ENCODE data around the gene MEF2A.
"Not testable (repeated sequence)": the region's sequence is repeated elsewhere in the genome, so short reads cannot be mapped to it uniquely, and the experiment has no call there.

Gene MEF2A

GRCh38 chr15:99729327-99729726, 163.5 kb downstream of the MEF2A start:
- Histone ChIP-seq H3K27ac (ENCODE audit: low read depth, low read length, severe bottlenecking) (no peak overlapping the region), H3K9me3 (ENCODE audit: control insufficient read depth, low read length) (peaks cover 12% of the 10 kb centered on the region), H3K36me3 (ENCODE audit: control insufficient read depth, insufficient read depth, low read length) (peaks cover 12% of the 10 kb centered on the region), H3K4me3 (ENCODE audit: extremely low read depth, insufficient read depth, low read length, poor library complexity, severe bottlenecking) (no peak overlapping the region), H3K4me1 (ENCODE audit: control insufficient read depth, insufficient read depth, low read length, poor library complexity, severe bottlenecking) (peaks cover 8% of the 10 kb centered on the region)
- WGBS, 2 experiments (ENCODE audit: insufficient coverage in 2 of 2), result 94 to 95% methylated on average over 8 to 10 of the region's 11 CpGs

- no peak overlapping the region for H3K4me3 ChIP-seq (ENCODE audit: extremely low read depth, insufficient read depth, low read length, poor library complexity, severe bottlenecking)
- peaks cover 12% of the 10 kb centered on the region for H3K36me3 ChIP-seq (ENCODE audit: control insufficient read depth, insufficient read depth, low read length)
- peaks cover 9% of the 10 kb centered on the region for H3K9me3 ChIP-seq (ENCODE audit: control insufficient read depth, low read length)
- WGBS, 2 experiments (ENCODE audit: insufficient coverage in 2 of 2), result 77 to 100% methylated on average over 1 to 3 of the region's 3 CpGs
- peaks cover 8% of the 10 kb centered on the region for H3K4me1 ChIP-seq (ENCODE audit: control insufficient read depth, insufficient read depth, low read length, poor library complexity, severe bottlenecking)
- no peak overlapping the region for H3K27ac ChIP-seq (ENCODE audit: low read depth, low read length, severe bottlenecking)
These were observed 164.1 kb downstream of the MEF2A start for GRCh38 chr15:99729920-99730319.

GRCh38 chr15:99731336-99732123, 165.7 kb downstream of the MEF2A start:
- WGBS, 2 experiments (ENCODE audit: insufficient coverage in 2 of 2), result 31 to 35% methylated on average over 18 to 20 of the region's 26 CpGs
- Histone ChIP-seq H3K36me3 (ENCODE audit: control insufficient read depth, insufficient read depth, low read length) (peaks cover 12% of the 10 kb centered on the region), H3K9me3 (ENCODE audit: control insufficient read depth, low read length) (no peaks in the 10 kb centered on the region), H3K4me3 (ENCODE audit: extremely low read depth, insufficient read depth, low read length, poor library complexity, severe bottlenecking) (peak overlapping the region; percentile 72), H3K4me1 (ENCODE audit: control insufficient read depth, insufficient read depth, low read length, poor library complexity, severe bottlenecking) (peaks cover 8% of the 10 kb centered on the region), H3K27ac (ENCODE audit: low read depth, low read length, severe bottlenecking) (no peak overlapping the region)

GRCh38 chr15:99732124-99732750, 166.5 kb downstream of the MEF2A start:
- no peaks in the 10 kb centered on the region for H3K9me3 ChIP-seq (ENCODE audit: control insufficient read depth, low read length)
- H3K4me1 ChIP-seq (ENCODE audit: control insufficient read depth, insufficient read depth, low read length, poor library complexity, severe bottlenecking), result peaks cover 8% of the 10 kb centered on the region
- H3K27ac ChIP-seq (ENCODE audit: low read depth, low read length, severe bottlenecking), result no peak overlapping the region
- peaks cover 7% of the 10 kb centered on the region for H3K36me3 ChIP-seq (ENCODE audit: control insufficient read depth, insufficient read depth, low read length)
- 18 to 20% methylated on average over 10 to 14 of the region's 18 CpGs for WGBS, 2 experiments (ENCODE audit: insufficient coverage in 2 of 2)
- H3K4me3 ChIP-seq (ENCODE audit: extremely low read depth, insufficient read depth, low read length, poor library complexity, severe bottlenecking), result peak overlapping the region; percentile 72

GRCh38 chr15:99732751-99733267, 167.0 kb downstream of the MEF2A start:
- H3K4me1 ChIP-seq (ENCODE audit: control insufficient read depth, insufficient read depth, low read length, poor library complexity, severe bottlenecking), result peaks cover 8% of the 10 kb centered on the region
- WGBS, 2 experiments (ENCODE audit: insufficient coverage in 2 of 2), result 0% methylated on average over 23 to 40 of the region's 46 CpGs
- H3K27ac ChIP-seq (ENCODE audit: low read depth, low read length, severe bottlenecking), result no peak overlapping the region
- no peaks in the 10 kb centered on the region for H3K9me3 ChIP-seq (ENCODE audit: control insufficient read depth, low read length)
- H3K36me3 ChIP-seq (ENCODE audit: control insufficient read depth, insufficient read depth, low read length), result peaks cover 7% of the 10 kb centered on the region
- H3K4me3 ChIP-seq (ENCODE audit: extremely low read depth, insufficient read depth, low read length, poor library complexity, severe bottlenecking), result peak overlapping the region; percentile 72

GRCh38 chr15:99733268-99734039, 167.7 kb downstream of the MEF2A start, which contains the start of gene LYSMD4:
TSS of gene LYSMD4 (minus strand) at chr15:99733437. CDS start at chr15:99731999, 1,438 bp downstream.
- 19% methylated on average over 61 of the region's 69 CpGs for WGBS, 2 experiments (ENCODE audit: insufficient coverage in 2 of 2)
- peak within 1 kb of the TSS; percentile 72 for H3K4me3 ChIP-seq (ENCODE audit: extremely low read depth, insufficient read depth, low read length, poor library complexity, severe bottlenecking)
- H3K27ac ChIP-seq (ENCODE audit: low read depth, low read length, severe bottlenecking), result peak within 1 kb of the TSS; percentile 34
- no peaks in the 10 kb centered on the region for H3K9me3 ChIP-seq (ENCODE audit: control insufficient read depth, low read length)
- H3K36me3 ChIP-seq (ENCODE audit: control insufficient read depth, insufficient read depth, low read length), result peaks cover 7% of the 10 kb centered on the region
- H3K4me1 ChIP-seq (ENCODE audit: control insufficient read depth, insufficient read depth, low read length, poor library complexity, severe bottlenecking), result peaks cover 8% of the 10 kb centered on the region

- not testable (repeated sequence) for H3K4me3 ChIP-seq (ENCODE audit: extremely low read depth, insufficient read depth, low read length, poor library complexity, severe bottlenecking); H3K4me1 ChIP-seq (ENCODE audit: control insufficient read depth, insufficient read depth, low read length, poor library complexity, severe bottlenecking)
- 94 to 100% methylated on average over 7 to 9 of the region's 13 CpGs for WGBS, 2 experiments (ENCODE audit: insufficient coverage in 2 of 2)
These were observed 168.2 kb downstream of the MEF2A start for GRCh38 chr15:99734040-99734291.

GRCh38 chr15:99734575-99734974, 168.8 kb downstream of the MEF2A start:
- Histone ChIP-seq H3K36me3 (ENCODE audit: control insufficient read depth, insufficient read depth, low read length) (no peaks in the 10 kb centered on the region), H3K4me1 (ENCODE audit: control insufficient read depth, insufficient read depth, low read length, poor library complexity, severe bottlenecking) (peaks cover 8% of the 10 kb centered on the region), H3K27ac (ENCODE audit: low read depth, low read length, severe bottlenecking) (no peak overlapping the region), H3K9me3 (ENCODE audit: control insufficient read depth, low read length) (no peaks in the 10 kb centered on the region), H3K4me3 (ENCODE audit: extremely low read depth, insufficient read depth, low read length, poor library complexity, severe bottlenecking) (no peak overlapping the region)
- WGBS, 2 experiments (ENCODE audit: insufficient coverage in 2 of 2), result 100% methylated on average over 1 of the region's 1 CpG; no CpG with 5 or more reads in 1 of the 2 experiments

More at GRCh38 chr15:99734040-99734291, 168.2 kb downstream of the MEF2A start:
- not testable (repeated sequence) for H3K36me3 ChIP-seq (ENCODE audit: control insufficient read depth, insufficient read depth, low read length); H3K9me3 ChIP-seq (ENCODE audit: control insufficient read depth, low read length); H3K27ac ChIP-seq (ENCODE audit: low read depth, low read length, severe bottlenecking)

- Histone ChIP-seq H3K36me3 (ENCODE audit: control insufficient read depth, insufficient read depth, low read length) (no peaks in the 10 kb centered on the region), H3K4me1 (ENCODE audit: control insufficient read depth, insufficient read depth, low read length, poor library complexity, severe bottlenecking) (peaks cover 8% of the 10 kb centered on the region), H3K27ac (ENCODE audit: low read depth, low read length, severe bottlenecking) (no peak overlapping the region), H3K4me3 (ENCODE audit: extremely low read depth, insufficient read depth, low read length, poor library complexity, severe bottlenecking) (no peak overlapping the region), H3K9me3 (ENCODE audit: control insufficient read depth, low read length) (no peaks in the 10 kb centered on the region)
- WGBS, 2 experiments (ENCODE audit: insufficient coverage in 2 of 2), result 83 to 89% methylated on average over 3 of the region's 4 CpGs
These were observed 170.1 kb downstream of the MEF2A start for GRCh38 chr15:99735868-99736267.

GRCh38 chr15:99736702-99737101, 170.9 kb downstream of the MEF2A start:
- Histone ChIP-seq H3K27ac (ENCODE audit: low read depth, low read length, severe bottlenecking) (no peak overlapping the region), H3K9me3 (ENCODE audit: control insufficient read depth, low read length) (no peaks in the 10 kb centered on the region), H3K4me3 (ENCODE audit: extremely low read depth, insufficient read depth, low read length, poor library complexity, severe bottlenecking) (no peak overlapping the region), H3K36me3 (ENCODE audit: control insufficient read depth, insufficient read depth, low read length) (no peaks in the 10 kb centered on the region), H3K4me1 (ENCODE audit: control insufficient read depth, insufficient read depth, low read length, poor library complexity, severe bottlenecking) (peaks cover under 1% of the 10 kb centered on the region)
- WGBS, 2 experiments (ENCODE audit: insufficient coverage in 2 of 2), result 95% methylated on average over 2 of the region's 2 CpGs; no CpG with 5 or more reads in 1 of the 2 experiments
